Measurements from ENCODE around the gene SCARF2.
"Not testable (repeated sequence)": the region's sequence is repeated elsewhere in the genome, so short reads cannot be mapped to it uniquely, and the experiment has no call there.

The SCARF2 gene

GRCh38 chr22:20463324-20464095 is 25.9 kb upstream of the SCARF2 start:
- no peak for DNase-seq (ENCODE audit: low read depth in 2 of 2)

DNA sequence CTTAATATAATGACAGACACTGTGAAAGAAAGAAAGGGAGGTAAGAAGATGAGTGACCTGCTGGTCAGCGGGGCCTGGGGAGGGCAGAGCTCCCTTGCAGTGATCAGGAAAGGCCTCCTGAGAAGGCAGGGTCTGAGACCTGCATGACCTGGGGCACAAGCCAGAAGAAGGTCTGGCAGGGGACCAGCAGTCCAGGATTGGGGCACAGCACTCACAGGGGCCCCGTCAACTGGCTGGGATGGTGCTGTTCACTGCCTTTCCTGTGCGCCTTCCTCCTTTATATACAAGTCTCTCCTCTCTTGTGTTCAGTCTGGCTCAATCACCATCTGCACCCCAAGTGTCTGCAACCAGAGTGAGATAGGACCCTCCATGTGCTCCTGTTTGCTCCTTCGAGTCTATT is 22.2 kb upstream of the SCARF2 start:
- no peak for DNase-seq (ENCODE audit: low read depth in 2 of 2)

DNA sequence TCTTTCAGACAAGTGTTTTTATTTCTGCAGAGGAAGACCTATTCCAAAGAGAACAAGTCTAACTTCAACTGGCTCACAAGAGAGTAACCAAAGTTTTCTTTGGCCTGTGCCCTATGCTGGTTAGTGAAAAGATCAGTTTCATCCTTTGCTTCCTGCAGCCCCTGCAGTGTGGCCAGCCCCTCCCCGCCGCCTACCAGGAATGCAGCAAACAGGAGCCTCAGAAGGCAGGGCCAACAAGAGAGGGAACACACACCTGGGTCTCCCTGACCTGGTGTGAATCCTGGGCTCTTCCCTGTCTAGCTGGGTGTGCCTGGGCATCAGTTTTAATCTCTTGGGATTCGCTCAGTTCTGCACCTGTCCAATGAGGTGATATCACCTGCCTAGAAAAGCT is 21.5 kb upstream of the SCARF2 start:
- DNase-seq (ENCODE audit: low read depth in 2 of 2) = no peak

- DNase-seq (ENCODE audit: low read depth in 2 of 2) = no peak
Observed at GRCh38 chr22:20458530-20459151, 21.0 kb upstream of the SCARF2 start.

- no peak for DNase-seq (ENCODE audit: low read depth in 2 of 2)
Observed at GRCh38 chr22:20457506-20458240, 20.0 kb upstream of the SCARF2 start.

DNA sequence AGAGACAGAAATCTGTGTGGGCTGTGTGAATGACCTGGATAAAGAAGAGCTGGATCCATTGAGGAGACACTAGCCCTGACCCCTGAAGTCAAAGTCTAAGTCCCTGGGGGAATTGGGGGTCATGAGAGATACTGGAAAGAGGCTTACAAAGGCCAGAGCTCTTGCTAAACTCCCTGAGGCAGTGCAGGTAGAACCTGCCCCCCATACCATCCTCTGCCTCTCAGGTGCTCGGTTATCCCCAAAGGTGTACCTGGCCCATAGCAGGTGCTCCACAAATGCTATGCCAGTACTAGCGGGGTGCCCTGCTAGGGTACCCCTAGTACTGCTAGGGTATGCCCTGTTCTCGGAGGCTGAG is 19.1 kb upstream of the SCARF2 start:
- DNase-seq (ENCODE audit: low read depth in 2 of 2) = no peak

- peak; percentile 42 to 53 for DNase-seq (ENCODE audit: low read depth in 2 of 2)
Observed at GRCh38 chr22:20456064-20456721, 18.6 kb upstream of the SCARF2 start.

- no peak for DNase-seq (ENCODE audit: low read depth in 2 of 2)
Observed at GRCh38 chr22:20455709-20456063, 18.1 kb upstream of the SCARF2 start.

- no peak for DNase-seq (ENCODE audit: low read depth in 2 of 2)
Observed at GRCh38 chr22:20453222-20453621, 15.6 kb upstream of the SCARF2 start.

DNA sequence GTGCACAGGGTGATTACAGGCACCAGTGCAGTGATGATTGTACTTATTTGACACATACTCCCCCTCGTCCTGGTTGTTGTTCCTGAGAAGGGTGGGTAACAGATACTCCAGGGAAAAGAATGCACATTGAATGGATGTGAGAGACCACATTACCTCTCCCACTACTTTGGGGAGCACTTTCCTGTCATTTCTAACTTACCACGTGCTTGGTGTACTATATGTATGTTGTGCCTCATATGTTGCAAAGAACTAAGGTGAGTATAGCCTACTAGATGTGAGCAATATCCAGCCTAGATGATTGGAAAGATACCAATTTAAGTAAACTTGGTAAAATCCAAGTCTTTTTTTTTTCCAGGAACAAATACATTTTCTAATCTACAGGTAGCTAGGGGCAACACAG is 14.3 kb upstream of the SCARF2 start:
- no peak for DNase-seq (ENCODE audit: low read depth in 2 of 2)

- DNase-seq (ENCODE audit: low read depth in 2 of 2) = not testable (repeated sequence)
Observed at GRCh38 chr22:20451129-20451778, 13.6 kb upstream of the SCARF2 start.

GRCh38 chr22:20450551-20450906 is 12.9 kb upstream of the SCARF2 start:
- DNase-seq (ENCODE audit: low read depth in 2 of 2) = no peak

DNA sequence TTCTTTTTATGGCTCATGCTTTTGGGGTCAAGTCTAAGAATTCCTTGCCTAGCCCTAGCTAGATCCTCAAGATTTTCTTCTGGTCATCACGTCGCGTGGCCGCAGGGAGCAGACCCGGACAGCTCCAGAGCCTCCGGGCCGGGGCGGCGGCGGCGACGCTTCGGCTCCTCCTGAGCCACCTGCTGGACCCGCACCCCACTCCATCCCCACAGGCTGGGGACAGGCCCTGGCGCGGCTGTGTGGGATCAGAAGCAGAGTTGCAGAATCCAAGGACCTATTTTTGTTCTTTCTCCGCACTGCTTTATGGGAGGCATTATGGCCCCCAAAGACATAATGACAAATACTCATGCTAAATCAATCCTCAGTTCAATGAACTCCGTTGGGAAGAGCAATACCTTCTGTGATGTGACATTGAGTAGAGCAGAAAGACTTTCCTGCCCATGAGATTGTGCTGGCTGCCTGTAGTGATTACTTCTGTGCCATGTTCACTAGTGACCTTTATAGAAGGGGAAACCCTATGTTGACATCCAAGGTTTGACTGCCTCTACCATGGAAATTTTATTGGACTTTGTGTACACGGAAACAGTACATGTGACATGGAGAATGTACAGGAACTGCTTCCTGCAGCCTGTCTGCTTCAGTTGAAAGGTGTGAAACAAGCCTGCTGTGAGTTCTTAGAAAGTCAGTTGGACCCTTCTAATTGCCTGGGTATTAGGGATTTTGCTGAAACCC is 12.4 kb upstream of the SCARF2 start:
- no peak for DNase-seq (ENCODE audit: low read depth in 2 of 2)

DNA sequence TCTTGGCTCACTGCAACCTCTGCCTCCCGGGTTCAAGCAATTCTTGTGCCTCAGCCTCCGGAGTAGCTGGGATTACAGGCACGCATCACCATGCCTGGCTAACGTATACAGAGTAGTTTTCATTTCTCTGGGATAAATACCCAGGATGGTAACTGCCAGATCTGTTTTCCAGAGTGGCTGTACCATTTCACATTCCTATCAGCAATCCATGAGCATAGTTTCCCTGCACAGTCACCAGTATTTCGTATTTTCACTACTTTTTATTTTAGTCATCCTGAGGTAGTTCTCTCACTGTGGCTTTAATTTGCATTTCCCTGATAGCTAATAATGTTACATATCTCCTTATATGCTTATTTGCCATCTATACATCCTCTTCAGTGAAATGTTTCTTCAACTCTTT is 11.0 kb upstream of the SCARF2 start:
- no peak for DNase-seq (ENCODE audit: low read depth in 2 of 2)

GRCh38 chr22:20446383-20446970 is 8.9 kb upstream of the SCARF2 start:
- DNase-seq (ENCODE audit: low read depth in 2 of 2) = no peak

DNA sequence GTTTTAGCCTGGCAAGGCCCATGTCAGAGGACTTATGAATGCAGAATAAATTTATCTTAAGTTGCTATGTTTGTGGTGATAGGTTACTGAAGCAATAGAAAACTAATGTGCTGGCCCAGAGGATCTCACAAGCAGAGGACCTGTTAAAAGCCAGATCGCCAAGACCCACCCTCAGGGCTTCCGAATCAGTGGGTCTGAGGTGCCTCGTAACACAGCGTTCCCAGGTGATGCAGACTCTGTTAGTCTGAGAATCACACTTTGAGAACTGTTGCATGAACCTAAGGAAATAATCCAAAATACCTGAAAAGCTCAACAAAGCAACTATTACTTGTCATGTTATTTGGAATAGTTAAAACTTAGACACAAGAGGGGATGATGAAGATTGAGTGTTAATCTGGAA is 6.7 kb upstream of the SCARF2 start:
- DNase-seq (ENCODE audit: low read depth in 2 of 2) = no peak

DNA sequence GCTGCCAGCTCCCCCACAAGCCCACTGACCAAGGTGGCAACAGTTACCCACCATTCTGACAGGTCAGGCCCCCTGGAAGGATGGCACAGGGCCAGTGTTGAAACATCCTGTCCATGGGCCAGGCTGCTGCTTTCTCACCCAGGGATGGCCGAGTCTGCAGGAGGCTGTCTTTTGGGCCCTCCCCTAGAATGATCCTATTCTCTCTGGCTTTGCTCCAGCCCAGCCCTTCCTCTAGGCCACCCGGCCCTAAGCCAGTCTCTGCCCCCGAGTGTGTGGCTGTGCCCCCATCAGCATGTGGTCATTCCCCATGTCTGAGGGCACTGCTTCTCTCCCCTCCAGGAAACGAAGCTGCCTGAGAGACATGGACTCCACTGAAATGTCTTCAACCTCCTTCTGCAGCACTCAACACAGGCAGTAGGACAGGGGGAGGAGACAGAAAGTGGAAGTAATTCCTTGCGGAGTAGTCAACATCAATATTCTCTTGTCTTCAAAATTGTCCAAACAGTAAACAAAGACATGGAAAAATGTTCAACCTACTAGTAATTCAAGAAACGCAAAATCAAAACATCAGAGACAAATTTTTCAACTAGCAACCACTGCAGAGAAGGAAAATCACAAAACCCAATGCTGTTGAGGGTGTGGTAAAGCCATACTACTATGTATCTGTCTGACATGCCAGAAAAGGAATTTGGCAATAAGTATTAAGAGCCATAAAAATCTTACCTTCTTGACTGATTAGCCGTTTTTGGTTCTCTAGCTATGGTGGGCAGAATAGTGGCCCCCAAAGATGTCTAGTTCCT is 5.1 kb upstream of the SCARF2 start:
- DNase-seq (ENCODE audit: low read depth in 2 of 2) = no peak

GRCh38 chr22:20441631-20442484 is 4.2 kb upstream of the SCARF2 start:
- DNase-seq (ENCODE audit: low read depth in 2 of 2) = no peak
